ENCODE results near the gene AKT1. TPM values are rescaled to one million over a fixed set of nuclear protein-coding genes. Genes with fewer than 3 reads are reported as not detected.

Gene AKT1
- total and polyA plus RNA-seq, 2 of the 13 experiments (the other 11 are each of a cell fraction or from before 2014, with no cell fraction given) = 96.2 to 116 TPM

DNA sequence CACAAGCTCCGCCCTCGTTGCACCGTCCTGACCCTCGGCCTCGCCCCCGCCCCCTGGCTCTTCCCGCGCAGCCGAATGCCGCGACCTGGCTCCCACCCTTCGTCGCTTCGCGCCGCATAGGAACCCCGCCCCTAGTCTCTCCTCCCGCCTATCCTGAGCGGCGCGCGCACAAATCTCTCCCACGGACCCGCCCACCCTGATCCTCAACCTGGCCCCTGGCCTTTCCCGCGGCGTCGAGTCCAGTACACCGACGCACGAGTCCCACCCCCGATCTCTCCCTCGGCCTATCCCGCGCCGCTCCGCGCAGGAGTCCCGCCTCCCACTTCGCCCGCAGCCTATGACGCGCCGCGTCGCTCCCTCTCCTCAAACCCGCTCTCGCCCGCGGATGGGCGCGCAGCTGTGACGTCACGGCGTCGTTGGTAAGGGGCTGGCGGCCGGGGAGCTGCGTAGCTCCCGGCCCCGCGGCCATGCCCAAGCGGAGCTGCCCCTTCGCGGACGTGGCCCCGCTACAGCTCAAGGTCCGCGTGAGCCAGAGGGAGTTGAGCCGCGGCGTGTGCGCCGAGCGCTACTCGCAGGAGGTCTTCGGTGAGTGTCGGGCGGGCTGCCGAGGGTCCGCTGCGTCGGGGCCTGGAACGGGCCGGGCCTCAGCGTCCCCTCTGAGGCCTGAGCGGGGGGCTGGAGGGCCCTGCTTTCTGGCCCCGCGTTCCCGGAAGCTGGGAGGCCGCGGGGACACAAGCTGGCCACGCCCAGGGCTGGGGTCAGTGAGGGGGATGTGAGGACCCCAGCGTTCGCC is 42.6 kb downstream of the AKT1 start, which contains the start of gene SIVA1 (continued):
- TF ChIP-seq, protein P1, sequence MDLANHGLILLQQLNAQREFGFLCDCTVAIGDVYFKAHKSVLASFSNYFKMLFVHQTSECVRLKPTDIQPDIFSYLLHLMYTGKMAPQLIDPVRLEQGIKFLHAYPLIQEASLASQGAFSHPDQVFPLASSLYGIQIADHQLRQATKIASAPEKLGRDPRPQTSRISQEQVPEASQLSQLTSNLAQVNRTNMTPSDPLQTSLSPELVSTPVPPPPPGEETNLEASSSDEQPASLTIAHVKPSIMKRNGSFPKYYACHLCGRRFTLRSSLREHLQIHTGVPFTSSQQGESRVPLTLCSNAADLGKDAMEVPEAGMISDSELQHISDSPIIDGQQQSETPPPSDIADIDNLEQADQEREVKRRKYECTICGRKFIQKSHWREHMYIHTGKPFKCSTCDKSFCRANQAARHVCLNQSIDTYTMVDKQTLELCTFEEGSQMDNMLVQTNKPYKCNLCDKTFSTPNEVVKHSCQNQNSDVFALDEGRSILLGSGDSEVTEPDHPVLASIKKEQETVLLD (CRISPR knock-in tag; IDR thresholded peaks at IDR 0.05; ENCODE audit: low read depth) = peak; percentile 29; the same call in 1 of the 2 replicates
- TF ChIP-seq CCDC6 (CRISPR knock-in tag; IDR thresholded peaks at IDR 0.05) (peak; percentile 95; the same call in 1 of the 2 replicates), ZFP36 (IDR thresholded peaks at IDR 0.05; ENCODE audit: borderline replicate concordance, low read depth, low read length, partially characterized antibody) (no peak), FOXO1 (CRISPR knock-in tag; IDR thresholded peaks at IDR 0.05) (no peak; the same call in 1 of the 2 replicates), ZNF747 (CRISPR knock-in tag; IDR thresholded peaks at IDR 0.05; ENCODE audit: borderline replicate concordance) (0 out of 2 replicates have a peak, but pooled peaks have one; percentile 46), SNAPC2 (CRISPR knock-in tag; IDR thresholded peaks at IDR 0.05) (no peak), PHF20 (CRISPR knock-in tag; IDR thresholded peaks at IDR 0.05) (peak; percentile 81), ZNF724P (CRISPR knock-in tag; IDR thresholded peaks at IDR 0.05; ENCODE audit: borderline replicate concordance) (0 out of 2 replicates have a peak, but pooled peaks have one; percentile 50), ZNF101 (CRISPR knock-in tag; IDR thresholded peaks at IDR 0.05; ENCODE audit: borderline replicate concordance, low read depth) (no peak), ZNF780A (CRISPR knock-in tag; IDR thresholded peaks at IDR 0.05) (no peak), ZBTB42 (CRISPR knock-in tag; IDR thresholded peaks at IDR 0.05) (no peak), HNRNPL (IDR thresholded peaks at IDR 0.05; ENCODE audit: low read depth, low read length) (peak; percentile 71; the same call in 1 of the 2 replicates), ZFP36L2 (CRISPR knock-in tag; IDR thresholded peaks at IDR 0.05) (no peak), ESRRA (CRISPR knock-in tag; IDR thresholded peaks at IDR 0.05; ENCODE audit: low read depth) (peak; percentile 28; the same call in 1 of the 2 replicates), ZBTB40 (IDR thresholded peaks at IDR 0.05) (no peak), ZBTB40 (CRISPR knock-in tag; IDR thresholded peaks at IDR 0.05) (no peak)
- TF ChIP-seq, protein P2, sequence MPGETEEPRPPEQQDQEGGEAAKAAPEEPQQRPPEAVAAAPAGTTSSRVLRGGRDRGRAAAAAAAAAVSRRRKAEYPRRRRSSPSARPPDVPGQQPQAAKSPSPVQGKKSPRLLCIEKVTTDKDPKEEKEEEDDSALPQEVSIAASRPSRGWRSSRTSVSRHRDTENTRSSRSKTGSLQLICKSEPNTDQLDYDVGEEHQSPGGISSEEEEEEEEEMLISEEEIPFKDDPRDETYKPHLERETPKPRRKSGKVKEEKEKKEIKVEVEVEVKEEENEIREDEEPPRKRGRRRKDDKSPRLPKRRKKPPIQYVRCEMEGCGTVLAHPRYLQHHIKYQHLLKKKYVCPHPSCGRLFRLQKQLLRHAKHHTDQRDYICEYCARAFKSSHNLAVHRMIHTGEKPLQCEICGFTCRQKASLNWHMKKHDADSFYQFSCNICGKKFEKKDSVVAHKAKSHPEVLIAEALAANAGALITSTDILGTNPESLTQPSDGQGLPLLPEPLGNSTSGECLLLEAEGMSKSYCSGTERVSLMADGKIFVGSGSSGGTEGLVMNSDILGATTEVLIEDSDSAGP (CRISPR knock-in tag; IDR thresholded peaks at IDR 0.05; ENCODE audit: borderline replicate concordance) = peak; percentile 82; the same call in 1 of the 2 replicates
